HuH-7.5 (cell line): Measurements from ENCODE around the gene RPRD2.

Source experiments
- DNase-seq: peaks from one replicate; pipeline ENCODE4 v3.0.0; 2011; ENCODE audit warnings: low spot score

The RPRD2 gene

DNA sequence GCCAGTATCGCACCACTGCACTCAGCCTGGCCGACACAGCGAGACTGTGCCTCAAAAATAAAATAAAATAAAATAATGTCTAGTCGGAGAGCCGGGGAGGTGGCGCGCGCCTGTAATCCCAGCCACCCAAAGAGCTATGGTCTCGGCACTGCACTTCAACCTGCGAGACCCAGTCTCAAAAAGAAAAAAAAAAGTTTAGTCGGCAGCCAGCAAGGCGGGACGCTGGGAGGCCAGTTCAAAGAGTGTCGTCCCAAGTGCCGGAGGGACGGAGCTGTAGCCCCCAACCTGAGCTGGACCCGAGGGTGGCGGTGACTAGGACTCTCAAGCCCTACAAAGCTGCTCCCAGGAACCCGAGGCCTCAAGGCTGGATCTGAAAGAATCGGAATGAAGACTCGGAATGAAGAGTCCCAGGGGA is 151.0 kb downstream of the RPRD2 start:
- no peak for DNase-seq

- DNase-seq: peak; percentile 95
Measured at GRCh38 chr1:150515328-150516049, 151.5 kb downstream of the RPRD2 start, which contains the start of gene FALEC. FALEC (plus strand) TSS chr1:150515752.

DNA sequence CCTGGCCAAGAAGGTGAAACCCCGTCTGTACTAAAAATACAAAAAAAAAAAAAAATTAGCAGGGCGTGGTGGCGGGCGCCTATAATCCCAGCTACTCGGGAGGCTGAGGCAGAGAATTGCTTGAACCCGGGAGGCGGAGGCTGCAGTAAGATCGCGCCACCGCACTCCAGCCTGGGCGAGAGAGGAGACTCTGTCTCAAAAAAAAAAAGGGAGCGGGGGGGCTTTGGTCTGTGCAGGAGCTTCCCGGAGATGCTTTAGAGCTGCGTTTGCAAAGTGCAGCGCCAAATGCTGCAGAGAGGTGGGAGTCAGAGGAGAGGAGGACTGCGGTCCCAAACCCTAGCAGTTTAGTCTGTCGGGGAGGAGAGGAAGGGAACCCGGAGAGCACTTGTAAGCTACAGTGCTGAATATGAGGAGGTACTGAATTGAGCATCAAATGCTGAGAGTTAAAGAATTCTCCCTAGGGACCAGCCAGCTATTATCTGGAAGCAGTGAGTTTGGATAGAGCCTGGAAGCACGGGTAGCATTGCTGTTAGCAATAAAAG is 152.2 kb downstream of the RPRD2 start:
- DNase-seq: no peak

GRCh38 chr1:150516616-150517015 is 152.7 kb downstream of the RPRD2 start:
- DNase-seq: no peak

- no peak for DNase-seq
Measured at GRCh38 chr1:150521196-150521968, 157.4 kb downstream of the RPRD2 start.

GRCh38 chr1:150525348-150525747 is 161.4 kb downstream of the RPRD2 start:
- no peak for DNase-seq
